Cardiac fibroblast (primary cell): ENCODE measurements around the gene COL24A1.

Experiments
- DNase-seq, 2 donors: peaks; one replicate each; pipeline versions ENCODE4 v3.0.0 to v3.0.0-alpha.2; 2010; ENCODE audit warnings: low read depth in 2 of 2
- H3K4me3 ChIP-seq, 2 donors: replicated peaks in 1 of 2; 1 replicate in 1 of 2; 2 replicates in 1 of 2; pipeline ENCODE4 v1.5.1; 2011; ENCODE audit warnings: low read depth in 2 of 2, low read length in 2 of 2, mild to moderate bottlenecking in 2 of 2, moderate library complexity in 1 of 2
- CTCF ChIP-seq: IDR thresholded peaks from one replicate; pipeline ENCODE4 v1.5.1; 2011; ENCODE audit warnings: low read depth, mild to moderate bottlenecking, low read length, inconsistent platforms

Gene COL24A1

GRCh38 chr1:86146566-86146965 is 10.0 kb downstream of the COL24A1 start:
- H3K4me3 ChIP-seq = no peak overlapping the region
- no peak for TF ChIP-seq CTCF
- no peak for DNase-seq

GRCh38 chr1:86140281-86140880 is 16.2 kb downstream of the COL24A1 start:
- no peak for DNase-seq
- no peak for TF ChIP-seq CTCF

GRCh38 chr1:86138746-86139145 is 17.8 kb downstream of the COL24A1 start:
- TF ChIP-seq CTCF = no peak
- no peak for DNase-seq
- no peak overlapping the region for H3K4me3 ChIP-seq

More at GRCh38 chr1:86140281-86140880, 16.2 kb downstream of the COL24A1 start:
- no peak overlapping the region for H3K4me3 ChIP-seq

- peak; percentile 47 to 92 for DNase-seq
- H3K4me3 ChIP-seq = no peak overlapping the region
- no peak for TF ChIP-seq CTCF
These were observed 19.1 kb downstream of the COL24A1 start for GRCh38 chr1:86137436-86137835.

- peak in 1 of 2 donors; percentile 4 for DNase-seq
- no peak for TF ChIP-seq CTCF
- H3K4me3 ChIP-seq = no peak overlapping the region
These were observed 37.3 kb downstream of the COL24A1 start for GRCh38 chr1:86119214-86119764.

GRCh38 chr1:86114816-86115400 is 41.7 kb downstream of the COL24A1 start:
- no peak for DNase-seq
- no peak overlapping the region for H3K4me3 ChIP-seq
- no peak for TF ChIP-seq CTCF
